Immature natural killer cell (primary cell): Measurements from ENCODE around the gene TMEM59L. TPM values are rescaled to one million over a fixed set of nuclear protein-coding genes. Genes with fewer than 3 reads are reported as not detected.
A peak's percentile ranks its signal among the peaks of the same experiment; 100 is the strongest.
"Not testable (repeated sequence)": the region's sequence is repeated elsewhere in the genome, so short reads cannot be mapped to it uniquely, and the experiment has no call there.

Experiments
- DNase-seq, 3 donors: peaks; one replicate each; pipeline ENCODE4 v3.0.0; 2022; ENCODE audit warnings: mixed read lengths in 1 of 3
- H3K27ac Mint-ChIP-seq, 6 donors: one replicate each; pipeline ENCODE4 v1.8.0; 2020; ENCODE audit warnings: mixed read lengths in 6 of 6, mild to moderate bottlenecking in 5 of 6, inconsistent platforms in 4 of 6, moderate library complexity in 3 of 6
- H3K27me3 Mint-ChIP-seq, 3 donors: one replicate each; pipeline ENCODE4 v1.8.0; 2020 to 2021; ENCODE audit warnings: low read depth in 3 of 3, mild to moderate bottlenecking in 3 of 3, mixed read lengths in 3 of 3, moderate library complexity in 3 of 3, inconsistent platforms in 1 of 3
- H3K36me3 Mint-ChIP-seq, 3 donors: one replicate each; pipeline ENCODE4 v1.8.0; 2020; ENCODE audit warnings: mixed read lengths in 3 of 3, inconsistent platforms in 2 of 3, mild to moderate bottlenecking in 2 of 3
- H3K4me1 Mint-ChIP-seq, 2 donors: one replicate each; pipeline ENCODE4 v1.8.0; 2020; ENCODE audit warnings: inconsistent platforms in 2 of 2, mild to moderate bottlenecking in 2 of 2, mixed read lengths in 2 of 2, moderate library complexity in 1 of 2
- H3K4me3 Mint-ChIP-seq, 5 donors: one replicate each; pipeline ENCODE4 v1.8.0; 2020; ENCODE audit warnings: mild to moderate bottlenecking in 5 of 5, mixed read lengths in 5 of 5, inconsistent platforms in 3 of 5, moderate library complexity in 3 of 5
- H3K9me3 Mint-ChIP-seq, 6 donors: one replicate each; pipeline ENCODE4 v1.8.0; 2020; ENCODE audit warnings: mild to moderate bottlenecking in 6 of 6, mixed read lengths in 6 of 6, inconsistent platforms in 4 of 6, moderate library complexity in 3 of 6
- polyA plus RNA-seq, 3 donors: library from polyadenylated mRNA; unstranded; fragments of 300-500 nt; fragmentation: Illumina TruSeq; gene quantifications; one replicate each; pipeline ENCODE4 v1.2.3, GENCODE V29; 2021

TMEM59L gene
- polyA plus RNA-seq, 3 donors from 2014 or later: not detected

GRCh38 chr19:18600692-18601397 is 11.8 kb upstream of the TMEM59L start:
- not testable (repeated sequence) for H3K4me3 Mint-ChIP-seq, H3K27ac Mint-ChIP-seq, H3K36me3 Mint-ChIP-seq, DNase-seq, H3K4me1 Mint-ChIP-seq, H3K9me3 Mint-ChIP-seq
- peaks cover 11 to 19% (median 14%) of the 10 kb centered on the region in 3 donors for H3K27me3 Mint-ChIP-seq

GRCh38 chr19:18601875-18602274 is 10.8 kb upstream of the TMEM59L start:
- H3K27me3 Mint-ChIP-seq: peaks cover 11 to 19% (median 14%) of the 10 kb centered on the region in 3 donors
- peaks cover 0 to 3% (median 0%) of the 10 kb centered on the region in 6 donors for H3K9me3 Mint-ChIP-seq
- DNase-seq: no peak
- H3K27ac Mint-ChIP-seq: no peak overlapping the region
- peaks cover 0 to 3% of the 10 kb centered on the region in 2 donors for H3K4me1 Mint-ChIP-seq
- no peaks in the 10 kb centered on the region for H3K36me3 Mint-ChIP-seq
- H3K4me3 Mint-ChIP-seq: no peak overlapping the region

GRCh38 chr19:18603255-18603957 is 9.3 kb upstream of the TMEM59L start:
- Mint-ChIP-seq H3K27me3 (peaks cover 11 to 24% (median 16%) of the 10 kb centered on the region in 3 donors), H3K36me3 (no peaks in the 10 kb centered on the region), H3K4me3 (peak overlapping the region in 1 of 5 donors; percentile 29), H3K4me1 (peaks cover 0 to 3% of the 10 kb centered on the region in 2 donors), H3K9me3 (peaks cover 0 to 3% (median 0%) of the 10 kb centered on the region in 6 donors), H3K27ac (no peak overlapping the region)
- no peak for DNase-seq

GRCh38 chr19:18603958-18604819 is 8.5 kb upstream of the TMEM59L start:
- Mint-ChIP-seq H3K27ac (no peak overlapping the region), H3K4me3 (no peak overlapping the region), H3K9me3 (peaks cover 0 to 3% (median 0%) of the 10 kb centered on the region in 6 donors), H3K36me3 (no peaks in the 10 kb centered on the region), H3K27me3 (peaks cover 19 to 27% (median 20%) of the 10 kb centered on the region in 3 donors), H3K4me1 (peaks cover 0 to 3% of the 10 kb centered on the region in 2 donors)
- DNase-seq: no peak

- peaks cover 0 to 3% (median 0%) of the 10 kb centered on the region in 6 donors for H3K9me3 Mint-ChIP-seq
Observed at GRCh38 chr19:18604820-18605159, 7.9 kb upstream of the TMEM59L start.

GRCh38 chr19:18605196-18605545 is 7.5 kb upstream of the TMEM59L start:
- Mint-ChIP-seq H3K36me3 (no peaks in the 10 kb centered on the region), H3K27me3 (peaks cover 20 to 29% (median 22%) of the 10 kb centered on the region in 3 donors), H3K4me3 (peak overlapping the region in 1 of 5 donors; percentile 55), H3K27ac (no peak overlapping the region), H3K4me1 (peaks cover 0 to 3% of the 10 kb centered on the region in 2 donors), H3K9me3 (peaks cover 0 to 3% (median 0%) of the 10 kb centered on the region in 6 donors)
- no peak for DNase-seq

More at GRCh38 chr19:18604820-18605159, 7.9 kb upstream of the TMEM59L start:
- Mint-ChIP-seq H3K27ac (no peak overlapping the region), H3K36me3 (no peaks in the 10 kb centered on the region), H3K4me3 (no peak overlapping the region), H3K27me3 (peaks cover 20 to 29% (median 22%) of the 10 kb centered on the region in 3 donors), H3K4me1 (peaks cover 0 to 3% of the 10 kb centered on the region in 2 donors)
- DNase-seq: no peak

GRCh38 chr19:18605546-18606280 is 7.0 kb upstream of the TMEM59L start:
- H3K27me3 Mint-ChIP-seq: peaks cover 20 to 29% (median 22%) of the 10 kb centered on the region in 3 donors
- no peak for DNase-seq
- peaks cover 0 to 3% of the 10 kb centered on the region in 2 donors for H3K4me1 Mint-ChIP-seq
- no peaks in the 10 kb centered on the region for H3K36me3 Mint-ChIP-seq
- peak overlapping the region in 1 of 5 donors; percentile 55 for H3K4me3 Mint-ChIP-seq
- H3K27ac Mint-ChIP-seq: no peak overlapping the region
- peaks cover 0 to 3% (median 0%) of the 10 kb centered on the region in 6 donors for H3K9me3 Mint-ChIP-seq

GRCh38 chr19:18606281-18607225 is 6.1 kb upstream of the TMEM59L start, which contains the start of gene CRLF1:
TSS of gene CRLF1 (minus strand) at chr19:18606799. CDS start at chr19:18606656, 143 bp downstream.
- DNase-seq: no peak
- Mint-ChIP-seq H3K4me1 (peaks cover 5 to 8% of the 10 kb centered on the region in 2 donors), H3K9me3 (peaks cover 0 to 3% (median 0%) of the 10 kb centered on the region in 6 donors), H3K27me3 (peaks cover 23 to 31% (median 27%) of the 10 kb centered on the region in 3 donors), H3K36me3 (no peaks in the 10 kb centered on the region), H3K4me3 (no peak within 1 kb of the TSS), H3K27ac (no peak within 1 kb of the TSS)

- Mint-ChIP-seq H3K27me3 (peaks cover 25 to 28% (median 26%) of the 10 kb centered on the region in 3 donors), H3K36me3 (no peaks in the 10 kb centered on the region), H3K27ac (no peak overlapping the region)
Observed at GRCh38 chr19:18607226-18608101, 5.2 kb upstream of the TMEM59L start.

GRCh38 chr19:18608102-18608804 is 4.4 kb upstream of the TMEM59L start:
- Mint-ChIP-seq H3K9me3 (no peaks in the 10 kb centered on the region), H3K27ac (no peak overlapping the region), H3K4me3 (peak overlapping the region in 1 of 5 donors; percentile 50), H3K36me3 (no peaks in the 10 kb centered on the region), H3K27me3 (peaks cover 19 to 24% (median 22%) of the 10 kb centered on the region in 3 donors), H3K4me1 (peaks cover 5 to 17% of the 10 kb centered on the region in 2 donors)
- DNase-seq: no peak

More at GRCh38 chr19:18607226-18608101, 5.2 kb upstream of the TMEM59L start:
- H3K4me3 Mint-ChIP-seq: no peak overlapping the region
- peaks cover 0 to 3% (median 0%) of the 10 kb centered on the region in 6 donors for H3K9me3 Mint-ChIP-seq
- no peak for DNase-seq
- H3K4me1 Mint-ChIP-seq: peaks cover 5 to 14% of the 10 kb centered on the region in 2 donors
